Esophagus mucosa (tissue), 1 donor: ENCODE data around the gene SLC16A9. TPM values are rescaled to one million over a fixed set of nuclear protein-coding genes. Genes with fewer than 3 reads are reported as not detected.
"Not testable (repeated sequence)": the region's sequence is repeated elsewhere in the genome, so short reads cannot be mapped to it uniquely, and the experiment has no call there.

Experiments used
- ATAC-seq: fragments of 200-7000 bp; cut with Tn5 transposase; one replicate; pipeline ENCODE4 v1.9.1; 2020
- total RNA-seq: library from RNA; stranded (reverse); gene quantifications from one replicate; pipeline ENCODE4 v1.2.4, GENCODE V29; 2023
- donor health status: DM: yes; HTN: yes; CAD: no.

The SLC16A9 gene, protein sequence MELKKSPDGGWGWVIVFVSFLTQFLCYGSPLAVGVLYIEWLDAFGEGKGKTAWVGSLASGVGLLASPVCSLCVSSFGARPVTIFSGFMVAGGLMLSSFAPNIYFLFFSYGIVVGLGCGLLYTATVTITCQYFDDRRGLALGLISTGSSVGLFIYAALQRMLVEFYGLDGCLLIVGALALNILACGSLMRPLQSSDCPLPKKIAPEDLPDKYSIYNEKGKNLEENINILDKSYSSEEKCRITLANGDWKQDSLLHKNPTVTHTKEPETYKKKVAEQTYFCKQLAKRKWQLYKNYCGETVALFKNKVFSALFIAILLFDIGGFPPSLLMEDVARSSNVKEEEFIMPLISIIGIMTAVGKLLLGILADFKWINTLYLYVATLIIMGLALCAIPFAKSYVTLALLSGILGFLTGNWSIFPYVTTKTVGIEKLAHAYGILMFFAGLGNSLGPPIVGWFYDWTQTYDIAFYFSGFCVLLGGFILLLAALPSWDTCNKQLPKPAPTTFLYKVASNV
- 14.3 TPM for total RNA-seq

- peak; percentile 86 for ATAC-seq
Observed at GRCh38 chr10:59709395-59710125, at the start of gene SLC16A9. TSS of gene SLC16A9 (minus strand) at chr10:59709850. CDS start at chr10:59684291, 25,559 bp downstream.

GRCh38 chr10:59757966-59758365 is 48.3 kb upstream of the SLC16A9 start:
- no peak for ATAC-seq

GRCh38 chr10:59754951-59755350 is 45.3 kb upstream of the SLC16A9 start:
- ATAC-seq = no peak

GRCh38 chr10:59753267-59753666 is 43.6 kb upstream of the SLC16A9 start, which contains the start of gene MRLN:
TSS of gene MRLN (minus strand) at chr10:59753455.
- ATAC-seq = no peak

DNA sequence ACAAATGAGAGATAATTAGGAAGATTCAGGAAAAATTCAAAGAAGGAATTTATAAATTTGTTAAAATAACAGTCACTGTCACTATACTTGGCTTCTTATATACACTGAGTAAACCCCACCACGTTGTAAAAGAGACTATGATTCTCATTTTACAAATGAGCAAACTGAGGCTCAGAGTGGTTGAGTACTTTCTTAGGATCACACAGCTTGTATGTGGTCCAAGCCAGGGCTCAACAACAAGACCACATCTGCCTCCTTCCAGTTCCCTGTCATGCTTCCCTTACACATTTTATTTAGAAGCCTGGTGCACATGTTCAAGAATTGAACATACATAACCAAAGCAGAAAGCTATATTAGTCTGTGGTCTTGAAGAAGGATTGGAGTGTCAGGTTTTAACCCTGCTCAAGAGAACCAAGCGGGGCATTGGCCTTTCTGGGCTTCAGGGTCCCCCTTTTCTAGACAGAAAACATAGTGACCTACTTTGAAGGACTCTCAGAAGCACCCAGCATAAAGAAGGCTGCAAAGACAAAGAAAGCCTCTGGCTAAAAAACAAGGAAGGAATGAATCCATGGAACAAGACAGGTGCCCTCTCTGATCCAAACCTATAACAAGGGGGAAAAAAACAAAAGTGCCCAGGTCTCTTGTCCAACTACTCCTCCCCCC is 42.8 kb upstream of the SLC16A9 start:
- no peak for ATAC-seq

GRCh38 chr10:59750155-59750945 is 40.7 kb upstream of the SLC16A9 start:
- ATAC-seq = no peak

DNA sequence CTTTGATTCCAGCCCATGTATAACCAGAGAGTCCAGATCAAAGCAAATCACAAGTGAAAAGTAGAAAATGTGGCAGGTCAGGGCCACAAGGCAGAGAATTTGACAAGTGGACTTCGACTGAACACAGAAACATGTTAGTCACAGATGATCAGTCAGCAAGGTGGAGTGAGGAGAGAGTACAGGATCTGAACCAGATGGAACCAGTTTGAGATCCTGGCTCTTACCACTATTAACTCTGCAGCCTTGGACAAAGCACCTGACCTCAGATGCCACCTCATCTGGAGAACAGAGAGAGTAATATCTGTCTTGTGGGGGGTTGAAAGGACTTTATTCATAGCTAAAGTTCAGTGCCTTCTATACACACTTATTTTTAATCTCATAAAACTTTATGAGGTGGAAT is 39.2 kb upstream of the SLC16A9 start:
- ATAC-seq = peak; percentile 92

DNA sequence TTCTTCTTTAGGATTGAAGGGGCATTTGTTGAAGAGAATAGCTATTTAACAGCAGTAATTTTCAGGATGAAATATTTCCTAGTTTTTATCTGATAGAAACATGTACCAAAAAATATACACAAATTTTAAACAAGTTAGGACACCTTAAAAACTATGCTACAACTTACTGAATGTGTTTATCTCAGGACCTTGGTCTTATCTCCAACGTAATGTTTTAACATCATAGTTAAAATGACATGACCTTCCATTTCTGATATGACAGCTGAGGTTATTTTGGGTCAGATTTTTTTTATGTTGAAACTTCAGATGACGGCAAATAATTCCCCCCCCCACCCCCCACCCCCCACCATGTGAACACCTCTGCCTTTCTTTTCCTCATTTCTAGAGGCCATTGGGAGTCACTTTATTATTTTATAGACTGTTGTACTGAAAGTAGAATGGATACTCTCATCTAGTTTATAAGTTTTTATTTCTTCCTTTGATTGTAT is 35.6 kb upstream of the SLC16A9 start:
- no peak for ATAC-seq

DNA sequence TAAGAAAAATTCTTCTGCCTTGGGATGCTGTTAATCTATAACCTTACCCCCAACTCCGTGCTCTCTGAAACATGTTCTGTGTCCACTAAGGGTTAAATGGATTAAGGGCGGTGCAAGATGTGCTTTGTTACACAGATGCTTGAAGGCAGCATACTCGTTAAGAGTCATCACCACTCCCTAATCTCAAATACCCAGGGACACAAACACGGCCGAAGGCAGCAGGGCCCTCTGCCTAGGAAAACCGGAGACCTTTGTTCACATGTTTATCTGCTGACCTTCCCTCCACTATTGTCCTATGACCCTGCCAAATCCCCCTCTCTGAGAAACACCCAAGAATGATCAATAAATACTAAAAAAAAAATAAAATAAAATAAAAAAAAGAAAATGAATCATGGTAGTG is 35.1 kb upstream of the SLC16A9 start:
- ATAC-seq = not testable (repeated sequence)

GRCh38 chr10:59744156-59744555 is 34.5 kb upstream of the SLC16A9 start:
- ATAC-seq = not testable (repeated sequence)

DNA sequence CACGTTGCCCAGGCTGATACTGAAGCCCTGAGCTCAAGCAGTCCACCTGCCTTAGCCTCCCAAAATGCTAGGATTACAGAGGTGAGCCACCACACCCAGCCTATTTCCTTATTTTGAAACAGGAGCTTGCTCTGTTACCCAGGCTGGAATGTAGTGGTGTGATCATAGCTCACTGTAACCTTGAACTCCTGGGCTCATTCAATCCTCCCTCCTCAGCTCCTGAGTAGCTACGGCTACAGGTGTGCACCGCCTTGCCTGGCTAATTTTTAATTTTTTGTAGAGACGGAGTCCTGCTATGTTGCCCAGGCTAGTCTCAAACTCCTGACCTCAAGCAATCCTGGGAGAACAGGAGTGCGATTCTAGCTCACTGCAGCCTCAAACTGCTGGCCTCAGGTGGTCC is 31.9 kb upstream of the SLC16A9 start:
- peak; percentile 60 for ATAC-seq

DNA sequence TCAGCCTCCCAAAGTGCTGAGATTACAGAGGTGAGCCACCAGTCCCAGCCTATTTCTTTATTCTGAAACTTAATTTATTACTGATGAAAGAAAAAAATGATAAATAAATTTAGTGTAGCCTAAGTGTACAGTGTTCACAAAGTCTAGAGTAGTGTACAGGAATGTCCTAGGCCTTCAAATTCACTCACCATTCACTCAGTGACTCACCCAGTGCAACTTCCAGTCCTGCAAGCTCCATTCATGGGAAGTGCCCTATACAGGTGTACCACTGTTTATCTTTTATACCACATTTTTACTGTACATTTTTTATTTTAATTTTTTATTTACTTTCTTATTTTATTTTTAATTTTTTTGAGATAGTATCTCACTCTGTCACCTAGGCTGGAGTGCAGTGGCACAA is 31.4 kb upstream of the SLC16A9 start:
- peak; percentile 63 for ATAC-seq

DNA sequence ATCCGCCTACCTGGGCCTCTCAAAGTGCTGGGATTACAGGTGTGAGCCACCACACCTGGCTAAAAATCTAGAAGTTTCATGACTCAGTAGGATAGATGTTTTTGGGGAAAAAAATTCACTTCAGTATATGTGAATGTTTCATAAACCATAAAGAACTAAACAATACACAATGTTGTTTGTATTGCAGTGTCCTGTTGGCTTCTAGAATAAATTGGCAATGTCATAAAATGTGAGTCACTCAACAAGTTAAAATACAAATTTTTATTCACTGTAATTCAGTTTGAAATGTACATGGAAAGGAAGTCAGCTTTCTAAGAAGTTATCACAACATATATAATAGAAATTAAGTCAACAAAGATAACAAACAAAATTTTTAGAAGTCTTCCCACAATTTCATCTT is 27.1 kb upstream of the SLC16A9 start:
- no peak for ATAC-seq

DNA sequence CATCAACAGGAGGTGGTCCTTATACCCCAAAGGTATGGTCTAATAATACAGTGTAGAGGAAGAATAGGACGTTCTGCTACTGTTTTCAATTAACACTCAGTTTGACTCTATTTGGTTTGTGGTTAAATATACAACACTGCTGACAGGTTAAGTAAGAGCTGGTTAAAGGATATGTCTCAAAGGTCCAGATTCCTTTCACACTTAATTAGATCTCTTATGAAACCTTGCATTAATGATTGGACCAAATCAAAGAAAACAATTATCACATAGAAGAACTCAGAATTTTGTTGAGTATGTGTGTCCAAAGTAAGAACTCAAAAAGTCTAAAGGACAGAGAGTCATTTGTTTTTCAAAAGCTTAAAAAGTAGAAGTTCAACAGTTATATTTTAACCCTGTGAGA is 25.6 kb upstream of the SLC16A9 start:
- ATAC-seq = no peak

GRCh38 chr10:59734014-59734462 is 24.4 kb upstream of the SLC16A9 start:
- ATAC-seq = no peak

DNA sequence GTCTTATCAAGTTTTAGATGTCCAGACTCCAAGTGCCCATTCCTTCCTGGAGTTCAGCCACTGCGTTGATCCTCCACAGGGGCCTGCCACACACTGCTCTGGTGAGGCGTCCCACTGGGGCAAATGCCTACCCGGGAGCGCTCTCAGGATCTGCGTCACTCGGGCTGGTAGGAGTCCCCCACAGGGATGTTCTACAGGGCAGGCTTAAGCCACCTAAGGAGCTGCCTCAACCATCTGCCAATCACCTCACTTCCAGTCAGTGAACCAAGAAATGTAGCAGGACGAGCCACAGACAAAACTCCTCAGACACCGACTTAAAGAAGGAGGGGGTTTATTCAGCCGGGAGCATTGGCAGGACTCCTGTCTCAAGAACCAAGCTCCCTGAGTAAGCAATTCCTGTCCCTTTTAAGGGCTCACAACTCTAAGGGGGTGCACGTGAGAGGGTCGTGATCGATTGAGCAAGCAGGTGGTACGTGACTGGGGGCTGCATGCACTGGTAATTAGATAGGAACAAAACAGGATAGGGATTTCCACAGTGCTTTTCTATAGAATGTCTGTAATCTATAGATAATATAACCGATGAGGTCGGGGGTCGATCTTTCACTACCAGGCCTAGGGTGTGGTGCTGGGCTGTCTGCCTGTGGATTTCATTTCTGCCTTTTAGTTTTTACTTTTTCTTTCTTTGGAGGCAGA is 23.8 kb upstream of the SLC16A9 start:
- not testable (repeated sequence) for ATAC-seq

DNA sequence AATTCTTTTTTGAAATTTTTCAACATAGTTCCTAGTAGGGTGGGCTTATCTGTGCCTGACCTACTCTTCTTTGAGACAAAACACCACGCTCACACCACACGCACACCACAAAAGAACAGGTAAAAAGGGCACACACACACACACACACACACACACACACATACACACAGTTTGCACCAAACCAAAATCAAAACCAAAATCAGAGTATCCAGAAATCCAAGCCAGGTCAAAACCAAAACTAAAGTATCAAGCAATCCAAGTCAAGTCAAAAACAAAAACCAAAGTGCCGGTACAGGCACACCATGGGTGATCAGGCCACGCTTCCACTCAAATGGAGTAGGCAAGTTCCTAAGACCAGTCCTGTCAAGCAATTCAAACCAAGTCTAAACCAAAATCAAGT is 23.2 kb upstream of the SLC16A9 start:
- not testable (repeated sequence) for ATAC-seq

GRCh38 chr10:59729167-59729566 is 19.5 kb upstream of the SLC16A9 start:
- not testable (repeated sequence) for ATAC-seq

GRCh38 chr10:59724098-59724938 is 14.7 kb upstream of the SLC16A9 start:
- no peak for ATAC-seq

DNA sequence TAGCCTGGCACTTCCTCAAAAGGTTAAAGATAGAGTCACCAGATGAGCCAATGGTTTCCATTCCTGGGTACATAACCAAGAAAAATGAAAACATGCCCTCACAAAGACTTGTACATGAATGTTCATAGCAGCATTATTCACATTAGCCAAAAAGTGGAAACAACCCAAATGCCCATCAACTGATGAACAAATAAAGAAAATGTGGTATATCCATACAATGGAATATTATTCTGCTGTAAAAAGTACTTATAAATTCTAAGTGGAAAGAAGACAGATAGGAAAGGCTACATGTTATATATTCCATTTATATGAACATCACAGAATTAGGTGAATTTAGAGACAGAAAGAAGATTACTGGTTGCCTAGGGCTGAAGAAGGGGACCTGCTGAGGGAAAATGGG is 10.7 kb upstream of the SLC16A9 start:
- no peak for ATAC-seq
